ENCODE results near the gene DKK3.
A peak's percentile ranks its signal among the peaks of the same experiment; 100 is the strongest.
"Not testable (repeated sequence)": the region's sequence is repeated elsewhere in the genome, so short reads cannot be mapped to it uniquely, and the experiment has no call there.

DKK3 gene

GRCh38 chr11:12007769-12008737 lies at the start of gene DKK3:
Gene DKK3, minus strand, starts transcription at chr11:12008626. Its CDS starts 44 bp downstream, at chr11:12008582.
- DNase-seq (ENCODE audit: low read depth), result no peak

GRCh38 chr11:12057299-12057980 lies 49.0 kb upstream of the DKK3 start:
- no peak for DNase-seq (ENCODE audit: low read depth)

GRCh38 chr11:12056119-12056518 lies 47.7 kb upstream of the DKK3 start:
- no peak for DNase-seq (ENCODE audit: low read depth)

- no peak for DNase-seq (ENCODE audit: low read depth)
Observed at GRCh38 chr11:12053606-12054361, 45.4 kb upstream of the DKK3 start.

- no peak for DNase-seq (ENCODE audit: low read depth)
Observed at GRCh38 chr11:12052676-12053605, 44.5 kb upstream of the DKK3 start.

- DNase-seq (ENCODE audit: low read depth), result no peak
Observed at GRCh38 chr11:12051287-12051662, 42.8 kb upstream of the DKK3 start.

GRCh38 chr11:12050470-12051286 lies 42.3 kb upstream of the DKK3 start:
- DNase-seq (ENCODE audit: low read depth), result no peak

- no peak for DNase-seq (ENCODE audit: low read depth)
Observed at GRCh38 chr11:12048936-12049790, 40.7 kb upstream of the DKK3 start.

- no peak for DNase-seq (ENCODE audit: low read depth)
Observed at GRCh38 chr11:12046636-12047236, 38.3 kb upstream of the DKK3 start.

GRCh38 chr11:12045914-12046635 lies 37.6 kb upstream of the DKK3 start:
- no peak for DNase-seq (ENCODE audit: low read depth)

- DNase-seq (ENCODE audit: low read depth), result no peak
Observed at GRCh38 chr11:12044799-12045198, 36.4 kb upstream of the DKK3 start.

- peak; percentile 32 for DNase-seq (ENCODE audit: low read depth)
Observed at GRCh38 chr11:12043959-12044791, 35.7 kb upstream of the DKK3 start.

GRCh38 chr11:12043221-12043620 lies 34.8 kb upstream of the DKK3 start:
- DNase-seq (ENCODE audit: low read depth), result no peak

- no peak for DNase-seq (ENCODE audit: low read depth)
Observed at GRCh38 chr11:12042215-12042676, 33.8 kb upstream of the DKK3 start.

- not testable (repeated sequence) for DNase-seq (ENCODE audit: low read depth)
Observed at GRCh38 chr11:12040719-12041118, 32.3 kb upstream of the DKK3 start.

- no peak for DNase-seq (ENCODE audit: low read depth)
Observed at GRCh38 chr11:12032968-12033367, 24.5 kb upstream of the DKK3 start.

GRCh38 chr11:12031856-12032544 lies 23.6 kb upstream of the DKK3 start:
- DNase-seq (ENCODE audit: low read depth), result no peak

Data from stimulated activated CD8-positive, alpha-beta memory T cell treated with anti-CD3 and anti-CD28 coated beads, Interleukin-7, amount 100 ng/mL, for 24 hours (primary cell).